A549 (cell line): ENCODE results near the gene PEPD. TPM values are rescaled to one million over a fixed set of nuclear protein-coding genes. Genes with fewer than 3 reads are reported as not detected.
A peak's percentile ranks its signal among the peaks of the same experiment; 100 is the strongest.
"Not testable (repeated sequence)": the region's sequence is repeated elsewhere in the genome, so short reads cannot be mapped to it uniquely, and the experiment has no call there.

Experiments
- ATAC-seq, 2 experiments: fragments of 200-7000 bp in 1 of 2; fragments of >200 bp in 1 of 2; cut with Nextera tagmentation in 1 of 2; cut with Tn5 transposase in 1 of 2; 3 replicates each; pipeline versions ENCODE4 v1.8.0 to v1.9.1; 2018 to 2020; ENCODE audit warnings: mild to moderate bottlenecking in 1 of 2, moderate library complexity in 1 of 2
- CTCF ChIA-PET: fragments of 300-600 bp; sonication (Branson Sonifier 250); formaldehyde crosslinking; extraction: SDS; loops from one replicate; lab custom pipeline; 2021; ENCODE audit warnings: antibody characterized with exemption, inconsistent platforms; lab: Yijun Ruan, JAX
- POLR2A ChIA-PET: fragments of 350-600 bp; formaldehyde crosslinking; extraction: SDS; loops from one replicate; lab custom pipeline; 2021; ENCODE audit warnings: antibody characterized with exemption, inconsistent platforms; lab: Yijun Ruan, JAX
- DNase-seq, 2 experiments: peaks; one replicate each; pipeline versions ENCODE4 v3.0.0 to v3.0.0-alpha.2; 2011 to 2016; ENCODE audit warnings: low read depth in 1 of 2, low spot score in 1 of 2
- FAIRE-seq: peaks from 2 replicates; lab custom pipeline; 2011; peaks lifted over from hg19 to GRCh38; lab: Jason Lieb, UNC
- H3K27ac ChIP-seq, 2 experiments: fragments of >200 bp; sonication (Bioruptor Twin); formaldehyde crosslinking; 3 replicates each; pipeline ENCODE4 v1.5.1; 2016 to 2017
- H3K4me1 ChIP-seq: fragments of >200 bp; sonication (Bioruptor Twin); formaldehyde crosslinking; 3 replicates; pipeline ENCODE4 v1.6.1; 2016
- H3K4me2 ChIP-seq: fragments of >200 bp; sonication (Bioruptor Twin); formaldehyde crosslinking; 3 replicates; pipeline ENCODE4 v1.6.1; 2016
- H3K4me3 ChIP-seq: fragments of >200 bp; sonication (Bioruptor Twin); formaldehyde crosslinking; 3 replicates; pipeline ENCODE4 v1.5.1; 2016
- H3K9me3 ChIP-seq: fragments of >200 bp; sonication (Bioruptor Twin); formaldehyde crosslinking; 3 replicates; pipeline ENCODE4 v1.6.1; 2016
- CEBPB ChIP-seq, 2 experiments: fragments of >200 bp in 1 of 2; sonication (Bioruptor Twin) in 1 of 2; formaldehyde crosslinking in 1 of 2; IDR thresholded peaks; 2 replicates each; pipeline ENCODE4 v1.6.1; 2012 to 2016
- EHMT2 ChIP-seq: fragments of 200-600 bp; sonication (generic); IDR thresholded peaks from 2 replicates; pipeline ENCODE4 v1.6.1; 2016; ENCODE audit warnings: antibody characterized with exemption, low read depth, mild to moderate bottlenecking, moderate library complexity
- EP300 ChIP-seq, 2 experiments: fragments of >200 bp; sonication (Bioruptor Twin); formaldehyde crosslinking; IDR thresholded peaks; 2 replicates in 1 of 2; 3 replicates in 1 of 2; pipeline ENCODE4 v1.6.1; 2016 to 2017
- FOSB ChIP-seq: fragments of 250-450 bp; sonication (Bioruptor Pico); IDR thresholded peaks from 2 replicates; pipeline ENCODE4 v1.5.0; 2020; ENCODE audit warnings: mild to moderate bottlenecking, moderate library complexity
- GATA3 ChIP-seq: IDR thresholded peaks from 2 replicates; pipeline ENCODE4 v1.6.1; 2012; ENCODE audit warnings: borderline replicate concordance
- JUN ChIP-seq, 2 experiments: fragments of >200 bp; sonication (Bioruptor Twin); formaldehyde crosslinking; IDR thresholded peaks; 2 replicates in 1 of 2; 3 replicates in 1 of 2; pipeline ENCODE4 v1.6.1; 2016 to 2017
- MAZ ChIP-seq: fragments of 150-350 bp; IDR thresholded peaks from 2 replicates; pipeline ENCODE4 v1.6.1; 2014; ENCODE audit warnings: antibody characterized with exemption, low read depth, low read length, borderline replicate concordance
- MYC ChIP-seq: IDR thresholded peaks from 2 replicates; pipeline ENCODE4 v1.6.1; 2012; ENCODE audit warnings: mild to moderate bottlenecking, inconsistent platforms, low read length, improper control_type of control experiment, borderline replicate concordance
- NPAS2 ChIP-seq: fragments of 250-450 bp; sonication (Bioruptor Pico); IDR thresholded peaks from 2 replicates; pipeline ENCODE4 v1.8.0; 2022; ENCODE audit warnings: mild to moderate bottlenecking, moderate library complexity, borderline replicate concordance
- NR3C1 ChIP-seq: fragments of >200 bp; sonication (Bioruptor Twin); formaldehyde crosslinking; IDR thresholded peaks from 3 replicates; pipeline ENCODE4 v1.6.1; 2017
- POLR2AphosphoS2 ChIP-seq: conservative IDR thresholded peaks from 2 replicates; pipeline ENCODE4 v1.6.1; 2012; ENCODE audit warnings: low read length, improper control_type of control experiment, inconsistent platforms
- RAD21 ChIP-seq, 2 experiments: fragments of >200 bp in 1 of 2; sonication (Bioruptor Twin) in 1 of 2; formaldehyde crosslinking in 1 of 2; IDR thresholded peaks in 1 of 2; conservative IDR thresholded peaks in 1 of 2; 2 replicates in 1 of 2; 3 replicates in 1 of 2; pipeline ENCODE4 v1.6.1; 2012 to 2018; ENCODE audit warnings: inconsistent platforms in 1 of 2
- RFX5 ChIP-seq: fragments of 450-650 bp; IDR thresholded peaks from 2 replicates; pipeline ENCODE4 v1.7.1; 2014; ENCODE audit warnings: antibody characterized with exemption, mild to moderate bottlenecking, moderate library complexity
- SREBF2 ChIP-seq: fragments of 450-650 bp; IDR thresholded peaks from 2 replicates; pipeline ENCODE4 v1.6.1; 2014; ENCODE audit warnings: mild to moderate bottlenecking, moderate library complexity
- TFCP2L1 ChIP-seq: fragments of 250-450 bp; sonication (Bioruptor Pico); IDR thresholded peaks from 2 replicates; pipeline ENCODE4 v1.5.0; 2021; ENCODE audit warnings: mild to moderate bottlenecking
- ZFP36 ChIP-seq: fragments of 450-650 bp; IDR thresholded peaks from 2 replicates; pipeline ENCODE4 v1.6.1; 2014; ENCODE audit warnings: borderline replicate concordance; ENCODE audit not compliant: partially characterized antibody
- ZNF302 ChIP-seq: fragments of 250-450 bp; sonication (Bioruptor Pico); IDR thresholded peaks from 2 replicates; pipeline ENCODE4 v1.9.0; 2021; ENCODE audit warnings: inconsistent platforms, mild to moderate bottlenecking, moderate library complexity
- WGBS: methylation state at CpG from one replicate; pipeline ENCODE4 v1.1.6; 2017; ENCODE audit errors: missing lambda C conversion rate; 5-methylcytosine and 5-hydroxymethylcytosine counted together
- polyA plus RNA-seq, 4 experiments: library from polyadenylated mRNA; depleted of rRNA in 3 of 4; stranded (reverse); fragments of >200 nt; fragmentation: RNase III in 1 of 4; extraction: RNeasy Plus Mini Kit Qiagen cat#74134 plus additional on column Dnase treatment in 1 of 4; gene quantifications; 2 replicates in 3 of 4; 3 replicates in 1 of 4; pipeline ENCODE4 v1.2.3, GENCODE V29; 2011 to 2017
- TF ChIP-seq, protein P1 (sequence below): fragments of >200 bp; sonication (Bioruptor Twin); formaldehyde crosslinking; IDR thresholded peaks from 3 replicates; pipeline ENCODE4 v1.6.1; 2016
- TF ChIP-seq, protein P2 (sequence below): fragments of >200 bp; sonication (Bioruptor Twin); formaldehyde crosslinking; IDR thresholded peaks from 3 replicates; pipeline ENCODE4 v1.5.1; 2016
- TF ChIP-seq, protein P3 (sequence below): fragments of >200 bp; sonication (Bioruptor Twin); formaldehyde crosslinking; IDR thresholded peaks from 2 replicates; pipeline ENCODE4 v1.6.1; 2016
- TF ChIP-seq, protein P4 (sequence below): fragments of 450-650 bp; IDR thresholded peaks from 2 replicates; pipeline ENCODE4 v1.6.1; 2014; ENCODE audit warnings: antibody characterized with exemption
- TF ChIP-seq, protein P5 (sequence below): fragments of 150-350 bp; IDR thresholded peaks from 2 replicates; pipeline ENCODE4 v1.6.1; 2014; ENCODE audit warnings: low read depth, mild to moderate bottlenecking, low read length

Gene PEPD
- polyA plus RNA-seq, 2 of the 4 experiments (the other 2 are of a cell fraction) = 85.5 to 100 TPM

DNA sequence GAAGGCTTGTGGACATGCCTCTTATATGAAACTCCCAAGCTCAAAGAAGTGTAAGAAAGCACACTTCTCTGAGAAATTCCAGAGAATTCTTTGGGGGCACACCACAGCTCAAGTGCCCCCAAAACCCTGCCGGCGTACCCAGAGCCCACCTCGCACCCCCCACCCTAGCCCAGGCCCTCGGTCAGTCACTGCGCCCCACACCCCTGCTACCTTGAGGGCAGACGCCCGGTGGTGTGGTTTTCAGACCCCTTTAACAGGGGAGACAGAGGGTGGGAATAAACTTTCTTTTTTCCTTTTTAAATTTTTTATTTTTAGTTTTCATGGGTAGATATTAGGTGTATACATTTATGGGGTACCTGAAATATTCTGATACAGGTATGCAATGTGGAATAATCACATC is 29.5 kb downstream of the PEPD start:
- CTCF ChIA-PET = interaction anchor here (1.1 to 1.6 kb wide), 6 partner anchors 9 to 286 kb away, joined by 3 to 6 read pairs (median 3); no protein-coding TSS in a partner anchor
- H3K4me1 ChIP-seq = no peaks in the 10 kb centered on the region
- WGBS = 88% methylated on average over 7 of the region's 7 CpGs
- no peak overlapping the region for H3K4me2 ChIP-seq
- no peaks in the 10 kb centered on the region for H3K9me3 ChIP-seq
- POLR2A ChIA-PET = interaction anchor here (1.1 kb wide), 1 partner anchor 30 kb away, joined by 3 read pairs; the partner anchor contains the start of gene PEPD
- TF ChIP-seq POLR2AphosphoS2 = no peak
- DNase-seq (no peak), FAIRE-seq (no peak), ATAC-seq (no peak)
- H3K27ac ChIP-seq = no peak overlapping the region
- H3K4me3 ChIP-seq = no peak overlapping the region

DNA sequence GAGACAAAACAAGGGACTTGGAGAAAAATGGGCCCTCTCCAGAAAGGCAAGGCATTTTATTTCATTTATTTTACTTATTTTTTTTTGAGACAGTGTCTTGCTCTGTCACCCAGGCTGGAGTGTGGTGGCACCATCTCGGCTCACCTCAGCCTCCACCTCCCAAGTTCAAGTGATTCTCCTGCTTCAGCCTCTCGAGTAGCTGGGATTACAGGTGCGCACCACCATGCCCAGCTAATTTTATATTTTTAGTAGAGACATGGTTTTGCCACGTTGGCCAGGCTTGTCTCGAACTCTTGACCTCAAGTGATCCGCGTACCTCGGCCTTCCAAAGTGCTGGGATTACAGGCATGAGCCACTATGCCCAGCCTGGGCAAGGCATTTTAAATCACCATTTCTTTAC is 31.0 kb downstream of the PEPD start:
- H3K9me3 ChIP-seq, DNase-seq, H3K27ac ChIP-seq, FAIRE-seq, H3K4me2 ChIP-seq, H3K4me3 ChIP-seq, POLR2A ChIA-PET, H3K4me1 ChIP-seq, ATAC-seq: not testable (repeated sequence)
- CTCF ChIA-PET = interaction anchor here (0.9 to 1.4 kb wide), 3 partner anchors 27 to 74 kb away, joined by 3 to 6 read pairs (median 3); no protein-coding TSS in a partner anchor
- WGBS = 88% methylated on average over 8 of the region's 8 CpGs

DNA sequence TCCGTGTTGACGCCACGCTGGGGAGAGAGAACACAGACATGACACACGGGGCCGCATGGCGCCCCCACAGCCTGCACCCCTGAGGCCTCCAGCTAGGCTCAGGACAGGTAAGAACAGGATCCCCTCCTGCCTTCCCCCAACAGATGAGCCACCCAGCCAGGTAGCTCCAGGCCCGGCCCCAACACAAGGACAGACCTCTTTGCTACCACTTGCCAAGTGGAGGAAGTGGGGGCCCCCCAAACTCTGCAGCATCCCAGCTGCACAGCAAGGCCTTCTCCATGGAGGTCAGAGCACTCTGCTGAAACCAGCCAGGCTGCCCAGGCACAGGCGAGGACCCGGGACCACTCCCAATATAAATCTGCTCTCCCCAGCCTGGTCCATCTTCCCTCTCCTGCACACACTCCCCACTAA is 31.5 kb downstream of the PEPD start:
- Histone ChIP-seq H3K4me2 (no peak overlapping the region), H3K4me1 (no peaks in the 10 kb centered on the region), H3K27ac (no peak overlapping the region), H3K4me3 (no peak overlapping the region), H3K9me3 (no peaks in the 10 kb centered on the region)
- 82% methylated on average over 9 of the region's 9 CpGs for WGBS
- ChIA-PET POLR2A (no interaction called here), CTCF (interaction anchor here (1.1 kb wide), 1 partner anchor 26 kb away, joined by 3 read pairs; no protein-coding TSS in a partner anchor)
- DNase-seq (no peak), ATAC-seq (peak in 1 of 2 experiments; percentile 21; a peak in 2 of 6 replicates), FAIRE-seq (no peak)
- no peak for TF ChIP-seq EHMT2
- no peak for TF ChIP-seq NR3C1
- TF ChIP-seq ZFP36 = no peak
- TF ChIP-seq FOSB (CRISPR knock-in tag) = no peak
- TF ChIP-seq RFX5 = no peak
- no peak for TF ChIP-seq JUN (IDR thresholded peaks at IDR 0.05)
- TF ChIP-seq, protein P1, sequence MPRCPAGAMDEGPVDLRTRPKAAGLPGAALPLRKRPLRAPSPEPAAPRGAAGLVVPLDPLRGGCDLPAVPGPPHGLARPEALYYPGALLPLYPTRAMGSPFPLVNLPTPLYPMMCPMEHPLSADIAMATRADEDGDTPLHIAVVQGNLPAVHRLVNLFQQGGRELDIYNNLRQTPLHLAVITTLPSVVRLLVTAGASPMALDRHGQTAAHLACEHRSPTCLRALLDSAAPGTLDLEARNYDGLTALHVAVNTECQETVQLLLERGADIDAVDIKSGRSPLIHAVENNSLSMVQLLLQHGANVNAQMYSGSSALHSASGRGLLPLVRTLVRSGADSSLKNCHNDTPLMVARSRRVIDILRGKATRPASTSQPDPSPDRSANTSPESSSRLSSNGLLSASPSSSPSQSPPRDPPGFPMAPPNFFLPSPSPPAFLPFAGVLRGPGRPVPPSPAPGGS = no peak
- no peak for TF ChIP-seq GATA3
- TF ChIP-seq NPAS2 = no peak
- no peak for TF ChIP-seq MYC
- no peak for TF ChIP-seq TFCP2L1 (CRISPR knock-in tag)
- no peak for TF ChIP-seq ZNF302 (CRISPR knock-in tag)

DNA sequence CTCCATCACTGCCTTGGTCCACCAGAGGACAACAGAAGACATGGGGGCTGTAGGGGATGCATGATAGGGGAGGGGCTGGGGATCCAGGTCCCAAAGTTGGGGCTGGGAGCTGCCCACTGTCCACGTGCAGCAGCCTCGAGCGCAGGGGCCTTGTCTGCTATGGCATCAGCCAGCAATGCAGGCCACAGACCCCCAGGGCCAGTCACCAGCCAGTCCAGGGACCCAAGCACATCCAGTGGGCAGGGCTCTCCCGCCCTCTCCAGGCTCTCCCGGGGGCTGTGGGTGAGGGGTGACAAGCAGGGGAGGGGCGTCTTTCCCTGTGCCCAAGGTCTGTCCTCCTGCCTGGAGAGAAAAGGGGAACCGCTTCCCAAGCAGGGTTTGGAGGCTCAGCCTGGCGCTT is 32.8 kb downstream of the PEPD start:
- H3K4me3 ChIP-seq = no peak overlapping the region
- no peak for TF ChIP-seq CEBPB (IDR thresholded peaks at IDR 0.05)
- TF ChIP-seq, protein P2, sequence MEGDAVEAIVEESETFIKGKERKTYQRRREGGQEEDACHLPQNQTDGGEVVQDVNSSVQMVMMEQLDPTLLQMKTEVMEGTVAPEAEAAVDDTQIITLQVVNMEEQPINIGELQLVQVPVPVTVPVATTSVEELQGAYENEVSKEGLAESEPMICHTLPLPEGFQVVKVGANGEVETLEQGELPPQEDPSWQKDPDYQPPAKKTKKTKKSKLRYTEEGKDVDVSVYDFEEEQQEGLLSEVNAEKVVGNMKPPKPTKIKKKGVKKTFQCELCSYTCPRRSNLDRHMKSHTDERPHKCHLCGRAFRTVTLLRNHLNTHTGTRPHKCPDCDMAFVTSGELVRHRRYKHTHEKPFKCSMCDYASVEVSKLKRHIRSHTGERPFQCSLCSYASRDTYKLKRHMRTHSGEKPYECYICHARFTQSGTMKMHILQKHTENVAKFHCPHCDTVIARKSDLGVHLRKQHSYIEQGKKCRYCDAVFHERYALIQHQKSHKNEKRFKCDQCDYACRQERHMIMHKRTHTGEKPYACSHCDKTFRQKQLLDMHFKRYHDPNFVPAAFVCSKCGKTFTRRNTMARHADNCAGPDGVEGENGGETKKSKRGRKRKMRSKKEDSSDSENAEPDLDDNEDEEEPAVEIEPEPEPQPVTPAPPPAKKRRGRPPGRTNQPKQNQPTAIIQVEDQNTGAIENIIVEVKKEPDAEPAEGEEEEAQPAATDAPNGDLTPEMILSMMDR = no peak
- no peak for TF ChIP-seq EP300 (IDR thresholded peaks at IDR 0.05)
- TF ChIP-seq, protein P3, sequence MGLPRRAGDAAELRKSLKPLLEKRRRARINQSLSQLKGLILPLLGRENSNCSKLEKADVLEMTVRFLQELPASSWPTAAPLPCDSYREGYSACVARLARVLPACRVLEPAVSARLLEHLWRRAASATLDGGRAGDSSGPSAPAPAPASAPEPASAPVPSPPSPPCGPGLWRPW = no peak
- no peak for TF ChIP-seq FOSB (CRISPR knock-in tag)
- TF ChIP-seq, protein P1 = no peak
- no peak for TF ChIP-seq POLR2AphosphoS2
- TF ChIP-seq, protein P4, sequence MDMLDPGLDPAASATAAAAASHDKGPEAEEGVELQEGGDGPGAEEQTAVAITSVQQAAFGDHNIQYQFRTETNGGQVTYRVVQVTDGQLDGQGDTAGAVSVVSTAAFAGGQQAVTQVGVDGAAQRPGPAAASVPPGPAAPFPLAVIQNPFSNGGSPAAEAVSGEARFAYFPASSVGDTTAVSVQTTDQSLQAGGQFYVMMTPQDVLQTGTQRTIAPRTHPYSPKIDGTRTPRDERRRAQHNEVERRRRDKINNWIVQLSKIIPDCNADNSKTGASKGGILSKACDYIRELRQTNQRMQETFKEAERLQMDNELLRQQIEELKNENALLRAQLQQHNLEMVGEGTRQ = no peak
- no peak for TF ChIP-seq SREBF2
- no peak for TF ChIP-seq RAD21 (conservative IDR thresholded peaks at IDR 0.05 in 1 of 2, IDR thresholded peaks at IDR 0.05 in 1 of 2)
- TF ChIP-seq, protein P5, sequence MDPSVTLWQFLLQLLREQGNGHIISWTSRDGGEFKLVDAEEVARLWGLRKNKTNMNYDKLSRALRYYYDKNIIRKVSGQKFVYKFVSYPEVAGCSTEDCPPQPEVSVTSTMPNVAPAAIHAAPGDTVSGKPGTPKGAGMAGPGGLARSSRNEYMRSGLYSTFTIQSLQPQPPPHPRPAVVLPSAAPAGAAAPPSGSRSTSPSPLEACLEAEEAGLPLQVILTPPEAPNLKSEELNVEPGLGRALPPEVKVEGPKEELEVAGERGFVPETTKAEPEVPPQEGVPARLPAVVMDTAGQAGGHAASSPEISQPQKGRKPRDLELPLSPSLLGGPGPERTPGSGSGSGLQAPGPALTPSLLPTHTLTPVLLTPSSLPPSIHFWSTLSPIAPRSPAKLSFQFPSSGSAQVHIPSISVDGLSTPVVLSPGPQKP = no peak
- no peak for TF ChIP-seq MAZ
- H3K9me3 ChIP-seq = no peaks in the 10 kb centered on the region
- CTCF ChIA-PET = interaction anchor here (0.8 to 2.3 kb wide), 4 partner anchors 9 to 288 kb away, joined by 3 to 6 read pairs (median 4); no protein-coding TSS in a partner anchor
- POLR2A ChIA-PET = no interaction called here
- no peak overlapping the region for H3K4me2 ChIP-seq
- no peak for ATAC-seq
- WGBS = 87% methylated on average over 7 of the region's 8 CpGs
- no peak for FAIRE-seq
- H3K4me1 ChIP-seq = no peaks in the 10 kb centered on the region
- no peak for DNase-seq
- no peak overlapping the region for H3K27ac ChIP-seq
